Measurements from ENCODE around the gene PAWR. TPM values are rescaled to one million over a fixed set of nuclear protein-coding genes. Genes with fewer than 3 reads are reported as not detected.

Gene PAWR
- total and polyA plus RNA-seq, 9 of the 15 experiments (the other 6 are each of a cell fraction or from before 2014, with no cell fraction given) = 0.82 TPM; not detected in 8

- H4K20me1 ChIP-seq (replicated peaks; ENCODE audit: control insufficient read depth, insufficient read depth, low read length) = no peaks in the 10 kb centered on the region
- 0% methylated on average over 2 of the region's 2 CpGs for WGBS (ENCODE audit: insufficient coverage, low coverage, missing lambda C conversion rate)
- no peaks in the 10 kb centered on the region for H3K36me3 ChIP-seq (ENCODE audit: control insufficient read depth, insufficient read depth, low read length)
- H3K4me2 ChIP-seq (ENCODE audit: insufficient read depth, low read length) = no peak overlapping the region
- H3K79me2 ChIP-seq (ENCODE audit: control insufficient read depth, insufficient read depth, low read length) = no peaks in the 10 kb centered on the region
- H3K27ac ChIP-seq (ENCODE audit: extremely low read depth, low read depth, low read length) = no peak overlapping the region
- no peak for FAIRE-seq
- H3K9me1 ChIP-seq (ENCODE audit: control insufficient read depth, insufficient read depth, low read length) = no peaks in the 10 kb centered on the region
- H3K9ac ChIP-seq (ENCODE audit: insufficient read depth in 1 of 2, low read depth in 2 of 2, low read length in 2 of 2) = no peak overlapping the region
- ATAC-seq = no peak
- no peak overlapping the region for H2AFZ ChIP-seq (ENCODE audit: low read depth, low read length)
- no peaks in the 10 kb centered on the region for H3K27me3 ChIP-seq (ENCODE audit: control insufficient read depth in 2 of 2, insufficient read depth in 2 of 2, low read length in 2 of 2)
- intact Hi-C loops (cut with micrococcal nuclease) = no loop called here
- TF ChIP-seq CEBPG (CRISPR knock-in tag; IDR thresholded peaks at IDR 0.05) (no peak), CEBPG (tag; conservative IDR thresholded peaks at IDR 0.05 in 1 of 2, IDR thresholded peaks at IDR 0.05 in 1 of 2) (peak in 1 of 2 experiments; percentile 43; a peak in 1 of 4 replicates), NEUROD1 (IDR thresholded peaks at IDR 0.05; ENCODE audit: borderline replicate concordance, low read depth, low read length, partially characterized antibody) (no peak), CEBPB (tag; IDR thresholded peaks at IDR 0.05) (peak; percentile 56)
- POLR2A ChIA-PET = no interaction called here
- DNase-seq (ENCODE audit: extremely low read depth in 1 of 4, low spot score in 3 of 4) = no peak
- in situ Hi-C loops (cut with MboI) = no loop called here
- H3K9me3 ChIP-seq (replicated peaks; ENCODE audit: control insufficient read depth, insufficient read depth, low read depth, low read length) = no peaks in the 10 kb centered on the region
- no peaks in the 10 kb centered on the region for H3K4me1 ChIP-seq (replicated peaks in 1 of 2; ENCODE audit: control insufficient read depth in 2 of 2, insufficient read depth in 2 of 2, low read length in 2 of 2)
- CTCF ChIA-PET (ENCODE audit: low intra/inter-chr PET ratio) = interaction anchor here (0.6 kb wide), 1 partner anchor 8 kb away, joined by 8 read pairs; no protein-coding TSS in a partner anchor
- H3K4me3 ChIP-seq = no peak overlapping the region
- no TSS peak for BruUV-seq (replicated peaks)
Measured at GRCh38 chr12:79601908-79602307, 88.9 kb downstream of the PAWR start.

- Histone ChIP-seq H3K9me3 (replicated peaks; ENCODE audit: control insufficient read depth, insufficient read depth, low read depth, low read length) (no peaks in the 10 kb centered on the region), H3K79me2 (ENCODE audit: control insufficient read depth, insufficient read depth, low read length) (no peaks in the 10 kb centered on the region), H3K27ac (ENCODE audit: extremely low read depth, low read depth, low read length) (no peak overlapping the region), H3K9me1 (ENCODE audit: control insufficient read depth, insufficient read depth, low read length) (no peaks in the 10 kb centered on the region), H3K9ac (ENCODE audit: insufficient read depth in 1 of 2, low read depth in 2 of 2, low read length in 2 of 2) (no peak overlapping the region), H3K4me3 (no peak overlapping the region), H3K4me1 (replicated peaks in 1 of 2; ENCODE audit: control insufficient read depth in 2 of 2, insufficient read depth in 2 of 2, low read length in 2 of 2) (no peaks in the 10 kb centered on the region), H2AFZ (ENCODE audit: low read depth, low read length) (no peak overlapping the region), H3K36me3 (ENCODE audit: control insufficient read depth, insufficient read depth, low read length) (no peaks in the 10 kb centered on the region), H3K4me2 (ENCODE audit: insufficient read depth, low read length) (no peak overlapping the region), H3K27me3 (ENCODE audit: control insufficient read depth in 2 of 2, insufficient read depth in 2 of 2, low read length in 2 of 2) (no peaks in the 10 kb centered on the region), H4K20me1 (replicated peaks; ENCODE audit: control insufficient read depth, insufficient read depth, low read length) (no peaks in the 10 kb centered on the region)
- intact Hi-C loops (cut with micrococcal nuclease) (no loop called here), in situ Hi-C loops (cut with MboI) (no loop called here)
- CTCF ChIA-PET (ENCODE audit: low intra/inter-chr PET ratio) = no interaction called here
- ATAC-seq (no peak), DNase-seq (ENCODE audit: extremely low read depth in 1 of 4, low spot score in 3 of 4) (no peak), FAIRE-seq (no peak)
- no TSS peak for BruUV-seq (replicated peaks)
- POLR2A ChIA-PET = no interaction called here
- WGBS (ENCODE audit: insufficient coverage, low coverage, missing lambda C conversion rate) = 0% methylated on average over 3 of the region's 3 CpGs
- TF ChIP-seq ZSCAN29 (IDR thresholded peaks at IDR 0.05) (no peak), ZNF347 (CRISPR knock-in tag; IDR thresholded peaks at IDR 0.05; ENCODE audit: low read depth) (no peak), MAFK (IDR thresholded peaks at IDR 0.05; ENCODE audit: low read length) (no peak), ZNF318 (IDR thresholded peaks at IDR 0.05; ENCODE audit: borderline replicate concordance in 1 of 2, low read depth in 1 of 2) (no peak), PCBP1 (IDR thresholded peaks at IDR 0.05; ENCODE audit: low read depth, low read length, poor library complexity, severe bottlenecking) (no peak)
Measured at GRCh38 chr12:79597910-79598309, 92.9 kb downstream of the PAWR start.

Data from K562 (cell line).